Measurements from ENCODE around the gene BMF. TPM values are rescaled to one million over a fixed set of nuclear protein-coding genes. Genes with fewer than 3 reads are reported as not detected.

Gene BMF
- total and polyA plus RNA-seq, 3 donors from 2014 or later, result 4.9 to 7.7 (median 6.9) TPM

- peaks cover 19% of the 10 kb centered on the region for H3K4me1 ChIP-seq
- H3K9me3 ChIP-seq, result no peaks in the 10 kb centered on the region
- H3K27ac ChIP-seq, result peak overlapping the region in 1 of 2 donors; percentile 72
- no peak for DNase-seq
- H3K4me3 ChIP-seq, result no peak overlapping the region
- no peaks in the 10 kb centered on the region for H3K36me3 ChIP-seq (ENCODE audit: low read depth, missing control alignments)
- WGBS, 2 donors, result 81 to 89% methylated on average over 4 to 5 of the region's 5 CpGs
- no peaks in the 10 kb centered on the region for H3K27me3 ChIP-seq
- TF ChIP-seq, protein P1, sequence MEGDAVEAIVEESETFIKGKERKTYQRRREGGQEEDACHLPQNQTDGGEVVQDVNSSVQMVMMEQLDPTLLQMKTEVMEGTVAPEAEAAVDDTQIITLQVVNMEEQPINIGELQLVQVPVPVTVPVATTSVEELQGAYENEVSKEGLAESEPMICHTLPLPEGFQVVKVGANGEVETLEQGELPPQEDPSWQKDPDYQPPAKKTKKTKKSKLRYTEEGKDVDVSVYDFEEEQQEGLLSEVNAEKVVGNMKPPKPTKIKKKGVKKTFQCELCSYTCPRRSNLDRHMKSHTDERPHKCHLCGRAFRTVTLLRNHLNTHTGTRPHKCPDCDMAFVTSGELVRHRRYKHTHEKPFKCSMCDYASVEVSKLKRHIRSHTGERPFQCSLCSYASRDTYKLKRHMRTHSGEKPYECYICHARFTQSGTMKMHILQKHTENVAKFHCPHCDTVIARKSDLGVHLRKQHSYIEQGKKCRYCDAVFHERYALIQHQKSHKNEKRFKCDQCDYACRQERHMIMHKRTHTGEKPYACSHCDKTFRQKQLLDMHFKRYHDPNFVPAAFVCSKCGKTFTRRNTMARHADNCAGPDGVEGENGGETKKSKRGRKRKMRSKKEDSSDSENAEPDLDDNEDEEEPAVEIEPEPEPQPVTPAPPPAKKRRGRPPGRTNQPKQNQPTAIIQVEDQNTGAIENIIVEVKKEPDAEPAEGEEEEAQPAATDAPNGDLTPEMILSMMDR (IDR thresholded peaks at IDR 0.05), result no peak
- intact Hi-C loops (cut with DNase I; ENCODE audit: low total_unique reads), result no loop called here
Observed at GRCh38 chr15:40070166-40070557, 38.5 kb downstream of the BMF start.

- Histone ChIP-seq H3K4me1 (peaks cover 19% of the 10 kb centered on the region), H3K27me3 (no peaks in the 10 kb centered on the region), H3K36me3 (ENCODE audit: low read depth, missing control alignments) (no peaks in the 10 kb centered on the region), H3K9me3 (no peaks in the 10 kb centered on the region), H3K27ac (peak overlapping the region; percentile 16 to 72), H3K4me3 (no peak overlapping the region)
- 54 to 62% methylated on average over 12 to 32 of the region's 32 CpGs for WGBS, 2 donors
- intact Hi-C loops (cut with DNase I; ENCODE audit: low total_unique reads), result no loop called here
- DNase-seq, result peak; percentile 94
- TF ChIP-seq, protein P1 (IDR thresholded peaks at IDR 0.05), result no peak
- no peak for TF ChIP-seq POLR2A (IDR thresholded peaks at IDR 0.05)
Observed at GRCh38 chr15:40069178-40070165, 39.2 kb downstream of the BMF start.

- intact Hi-C loops (cut with DNase I; ENCODE audit: low total_unique reads), result no loop called here
- no peaks in the 10 kb centered on the region for H3K27me3 ChIP-seq
- DNase-seq, result no peak
- H3K9me3 ChIP-seq, result no peaks in the 10 kb centered on the region
- WGBS, 2 donors, result 87 to 89% methylated on average over 6 of the region's 6 CpGs
- H3K27ac ChIP-seq, result no peak overlapping the region
- no peak overlapping the region for H3K4me3 ChIP-seq
- H3K36me3 ChIP-seq (ENCODE audit: low read depth, missing control alignments), result no peaks in the 10 kb centered on the region
- H3K4me1 ChIP-seq, result peaks cover 19% of the 10 kb centered on the region
- TF ChIP-seq, protein P1 (IDR thresholded peaks at IDR 0.05), result no peak
- TF ChIP-seq POLR2A (IDR thresholded peaks at IDR 0.05), result no peak
Observed at GRCh38 chr15:40067921-40068624, 40.6 kb downstream of the BMF start.

- peaks cover 19% of the 10 kb centered on the region for H3K4me1 ChIP-seq
- H3K36me3 ChIP-seq (ENCODE audit: low read depth, missing control alignments), result no peaks in the 10 kb centered on the region
- TF ChIP-seq POLR2A (IDR thresholded peaks at IDR 0.05), result no peak
- TF ChIP-seq, protein P1 (IDR thresholded peaks at IDR 0.05), result no peak
- 92 to 94% methylated on average over 5 of the region's 5 CpGs for WGBS, 2 donors
- no peak for DNase-seq
- intact Hi-C loops (cut with DNase I; ENCODE audit: low total_unique reads), result no loop called here
- no peak overlapping the region for H3K27ac ChIP-seq
- no peaks in the 10 kb centered on the region for H3K27me3 ChIP-seq
- no peaks in the 10 kb centered on the region for H3K9me3 ChIP-seq
- H3K4me3 ChIP-seq, result no peak overlapping the region
Observed at GRCh38 chr15:40066589-40066988, 42.1 kb downstream of the BMF start.

Data from testis (tissue), 3 donors.